Measurements from ENCODE around the gene NEMP1.
"Not testable (repeated sequence)": the region's sequence is repeated elsewhere in the genome, so short reads cannot be mapped to it uniquely, and the experiment has no call there.

DNA sequence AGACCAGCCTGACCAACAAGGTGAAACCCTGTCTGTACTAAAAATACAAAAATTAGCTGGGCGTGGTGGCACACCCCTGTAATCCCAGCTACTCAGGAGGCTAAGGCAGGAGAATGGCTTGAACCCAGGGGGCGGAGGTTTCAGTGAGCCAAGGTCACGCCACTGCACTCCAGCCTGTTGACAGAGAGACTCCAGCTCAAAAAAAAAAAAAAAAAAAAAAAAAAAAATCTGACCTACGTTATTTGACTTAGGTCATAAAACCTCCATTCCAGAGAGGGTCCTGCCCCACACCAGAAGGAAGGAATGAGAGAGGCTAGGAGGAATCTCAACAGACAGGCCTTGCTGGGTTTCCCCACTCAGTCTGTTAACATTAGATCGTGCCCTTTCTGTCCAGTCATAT is 60.2 kb downstream of the NEMP1 start:
- TF ChIP-seq, protein P1, sequence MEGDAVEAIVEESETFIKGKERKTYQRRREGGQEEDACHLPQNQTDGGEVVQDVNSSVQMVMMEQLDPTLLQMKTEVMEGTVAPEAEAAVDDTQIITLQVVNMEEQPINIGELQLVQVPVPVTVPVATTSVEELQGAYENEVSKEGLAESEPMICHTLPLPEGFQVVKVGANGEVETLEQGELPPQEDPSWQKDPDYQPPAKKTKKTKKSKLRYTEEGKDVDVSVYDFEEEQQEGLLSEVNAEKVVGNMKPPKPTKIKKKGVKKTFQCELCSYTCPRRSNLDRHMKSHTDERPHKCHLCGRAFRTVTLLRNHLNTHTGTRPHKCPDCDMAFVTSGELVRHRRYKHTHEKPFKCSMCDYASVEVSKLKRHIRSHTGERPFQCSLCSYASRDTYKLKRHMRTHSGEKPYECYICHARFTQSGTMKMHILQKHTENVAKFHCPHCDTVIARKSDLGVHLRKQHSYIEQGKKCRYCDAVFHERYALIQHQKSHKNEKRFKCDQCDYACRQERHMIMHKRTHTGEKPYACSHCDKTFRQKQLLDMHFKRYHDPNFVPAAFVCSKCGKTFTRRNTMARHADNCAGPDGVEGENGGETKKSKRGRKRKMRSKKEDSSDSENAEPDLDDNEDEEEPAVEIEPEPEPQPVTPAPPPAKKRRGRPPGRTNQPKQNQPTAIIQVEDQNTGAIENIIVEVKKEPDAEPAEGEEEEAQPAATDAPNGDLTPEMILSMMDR (IDR thresholded peaks at IDR 0.05 in 8 of 11, conservative IDR thresholded peaks at IDR 0.05 in 3 of 11), result not testable (repeated sequence)
- TF ChIP-seq POLR2AphosphoS5, POLR2A (IDR thresholded peaks at IDR 0.05): not testable (repeated sequence)
